HepG2 (cell line): ENCODE measurements around the gene C10orf143. TPM values are rescaled to one million over a fixed set of nuclear protein-coding genes. Genes with fewer than 3 reads are reported as not detected.

Experiments used
- ATF2 ChIP-seq: sonication (generic); formaldehyde crosslinking; IDR thresholded peaks from 2 replicates; pipeline ENCODE4 v1.4.0; 2020; ENCODE audit warnings: missing genetic modification reagents
- CHD2 ChIP-seq: IDR thresholded peaks from 2 replicates; pipeline ENCODE4 v1.6.1; 2011; ENCODE audit warnings: low read depth, low read length, improper control_type of control experiment
- ELF4 ChIP-seq: sonication (generic); formaldehyde crosslinking; IDR thresholded peaks from 2 replicates; pipeline ENCODE4 v1.5.0; 2020; ENCODE audit warnings: missing genetic modification reagents, mild to moderate bottlenecking, moderate library complexity, borderline replicate concordance
- FOXK1 ChIP-seq: sonication (generic); formaldehyde crosslinking; IDR thresholded peaks from 2 replicates; pipeline ENCODE4 v1.4.0; 2020; ENCODE audit warnings: low read depth, missing genetic modification reagents, borderline replicate concordance
- FUBP1 ChIP-seq: sonication (generic); formaldehyde crosslinking; IDR thresholded peaks from 2 replicates; pipeline ENCODE4 v1.5.1; 2020; ENCODE audit warnings: missing genetic modification reagents, mild to moderate bottlenecking, borderline replicate concordance
- GLI4 ChIP-seq: sonication (generic); formaldehyde crosslinking; IDR thresholded peaks from 2 replicates; pipeline ENCODE4 v1.5.1; 2020; ENCODE audit warnings: missing genetic modification reagents, mild to moderate bottlenecking, moderate library complexity, borderline replicate concordance
- GPN1 ChIP-seq: sonication (generic); formaldehyde crosslinking; IDR thresholded peaks from 2 replicates; pipeline ENCODE4 v1.5.1; 2020; ENCODE audit warnings: missing genetic modification reagents, borderline replicate concordance
- LCORL ChIP-seq, 2 experiments: fragments of 450-650 bp in 1 of 2; sonication (generic) in 1 of 2; formaldehyde crosslinking in 1 of 2; IDR thresholded peaks; 2 replicates each; pipeline versions ENCODE4 v1.5.0 to v1.6.1; 2017 to 2020; ENCODE audit warnings: antibody characterized with exemption in 1 of 2, missing genetic modification reagents in 1 of 2
- MAFF ChIP-seq: IDR thresholded peaks from 2 replicates; pipeline ENCODE4 v1.6.1; 2011; ENCODE audit warnings: low read depth, low read length, improper control_type of control experiment
- NCOA2 ChIP-seq: sonication (generic); formaldehyde crosslinking; IDR thresholded peaks from 2 replicates; pipeline ENCODE4 v1.8.0; 2022; ENCODE audit warnings: inconsistent platforms
- NFAT5 ChIP-seq: sonication (generic); formaldehyde crosslinking; IDR thresholded peaks from 2 replicates; pipeline ENCODE4 v1.4.0; 2020; ENCODE audit warnings: missing genetic modification reagents
- RFXAP ChIP-seq: sonication (generic); formaldehyde crosslinking; IDR thresholded peaks from 2 replicates; pipeline ENCODE4 v1.4.0; 2020; ENCODE audit warnings: missing genetic modification reagents, borderline replicate concordance
- SMAD9 ChIP-seq: sonication (generic); formaldehyde crosslinking; IDR thresholded peaks from 2 replicates; pipeline ENCODE4 v1.5.1; 2020; ENCODE audit warnings: mild to moderate bottlenecking, missing genetic modification reagents
- TBL1XR1 ChIP-seq: fragments of 150-350 bp; IDR thresholded peaks from 2 replicates; pipeline ENCODE4 v1.6.1; 2014; ENCODE audit warnings: borderline replicate concordance, low read length; ENCODE audit not compliant: partially characterized antibody
- TGIF2 ChIP-seq: IDR thresholded peaks from 2 replicates; pipeline ENCODE4 v1.6.1; 2016; ENCODE audit warnings: control low read depth, missing compliant biosample characterization
- XRCC5 ChIP-seq: fragments of 200-400 bp; formaldehyde crosslinking; optimal IDR thresholded peaks from 2 replicates; pipeline ENCODE3; 2017; ENCODE audit warnings: mild to moderate bottlenecking, low read length
- YY1 ChIP-seq: IDR thresholded peaks from 2 replicates; pipeline ENCODE4 v1.6.1; 2011; ENCODE audit warnings: low read length, low read depth, moderate library complexity, mild to moderate bottlenecking; ENCODE audit not compliant: insufficient read depth, insufficient replicate concordance
- ZBTB26 ChIP-seq: IDR thresholded peaks from 2 replicates; pipeline ENCODE4 v1.6.1; 2016; ENCODE audit warnings: missing compliant biosample characterization, missing genetic modification reagents, borderline replicate concordance
- polyA plus RNA-seq, 8 experiments: library from polyadenylated mRNA; depleted of rRNA in 3 of 8; stranded (reverse) in 7 of 8; unstranded in 1 of 8; fragments of >200 nt; fragmentation: Illumina TruSeq in 4 of 8; extraction: Trizol in 4 of 8; gene quantifications; 2 replicates each; pipeline versions ENCODE4 v1.2.1 to v1.2.3, GENCODE V29; 2011 to 2016; ENCODE audit warnings: low read depth in 4 of 8, missing spikeins in 1 of 8, mixed read lengths in 1 of 8; ENCODE audit not compliant: insufficient read depth in 1 of 8
- total RNA-seq, 5 experiments: library from RNA; depleted of rRNA; stranded (reverse); fragments of >200 nt; fragmentation: Illumina TruSeq; extraction: Trizol; gene quantifications; 2 replicates each; pipeline ENCODE4 v1.2.3, GENCODE V29; 2016; ENCODE audit warnings: low read depth in 1 of 5

C10orf143 gene
- total and polyA plus RNA-seq, 2 of the 13 experiments (the other 11 are each of a cell fraction or from before 2014, with no cell fraction given), result 0.21 to 0.91 TPM

GRCh38 chr10:130136226-130137089, 25.8 kb upstream of the C10orf143 start, which contains the start of gene GLRX3 (continued):
- TF ChIP-seq FUBP1 (CRISPR knock-in tag), result no peak
- TF ChIP-seq LCORL (IDR thresholded peaks at IDR 0.05), result no peak
- TF ChIP-seq LCORL (CRISPR knock-in tag; IDR thresholded peaks at IDR 0.05), result no peak
- no peak; the same call in 1 of the 2 replicates for TF ChIP-seq ZBTB26
- TF ChIP-seq CHD2, result no peak
- TF ChIP-seq FOXK1 (CRISPR knock-in tag), result peak; percentile 67; the same call in 1 of the 2 replicates
- TF ChIP-seq GPN1 (CRISPR knock-in tag), result no peak
- TF ChIP-seq TGIF2, result peak; percentile 60; the same call in 1 of the 2 replicates
- TF ChIP-seq RFXAP (CRISPR knock-in tag), result peak; percentile 65; the same call in 1 of the 2 replicates
- peak; percentile 25; the same call in 1 of the 2 replicates for TF ChIP-seq ATF2 (CRISPR knock-in tag)
- peak; percentile 80; the same call in 1 of the 2 replicates for TF ChIP-seq GLI4 (CRISPR knock-in tag)
- TF ChIP-seq TBL1XR1, result no peak
- TF ChIP-seq YY1, result peak; percentile 97
- no peak for TF ChIP-seq MAFF
- TF ChIP-seq NFAT5 (CRISPR knock-in tag), result 0 out of 2 replicates have a peak, but pooled peaks have one; percentile 23
- no peak for TF ChIP-seq NCOA2 (CRISPR knock-in tag)
- TF ChIP-seq SMAD9 (CRISPR knock-in tag), result 0 out of 2 replicates have a peak, but pooled peaks have one; percentile 73
- TF ChIP-seq ELF4, result no peak
- peak; percentile 79 for TF ChIP-seq XRCC5
